PC-3 (cell line): Measurements from ENCODE around the gene TRIM62.

Experiments used
- EZH2 ChIP-seq: fragments of 300-600 bp; sonication (generic); IDR thresholded peaks from one replicate; pipeline ENCODE4 v1.6.1; 2017; ENCODE audit warnings: antibody characterized with exemption, mild to moderate bottlenecking, low read length; ENCODE audit not compliant: unreplicated experiment
- EZH2phosphoT487 ChIP-seq: fragments of 300-600 bp; sonication (generic); IDR thresholded peaks from 2 replicates; pipeline ENCODE4 v1.6.1; 2018; ENCODE audit warnings: mild to moderate bottlenecking, antibody characterized with exemption, low read length, borderline replicate concordance
- TF ChIP-seq, protein P1 (sequence below): fragments of 300-600 bp; sonication (generic); conservative IDR thresholded peaks from 2 replicates; pipeline ENCODE4 v1.5.1; 2017; ENCODE audit warnings: antibody characterized with exemption, low read depth, mild to moderate bottlenecking, low read length

GRCh38 chr1:33191731-33192275 is 10.0 kb upstream of the TRIM62 start:
- TF ChIP-seq, protein P1, sequence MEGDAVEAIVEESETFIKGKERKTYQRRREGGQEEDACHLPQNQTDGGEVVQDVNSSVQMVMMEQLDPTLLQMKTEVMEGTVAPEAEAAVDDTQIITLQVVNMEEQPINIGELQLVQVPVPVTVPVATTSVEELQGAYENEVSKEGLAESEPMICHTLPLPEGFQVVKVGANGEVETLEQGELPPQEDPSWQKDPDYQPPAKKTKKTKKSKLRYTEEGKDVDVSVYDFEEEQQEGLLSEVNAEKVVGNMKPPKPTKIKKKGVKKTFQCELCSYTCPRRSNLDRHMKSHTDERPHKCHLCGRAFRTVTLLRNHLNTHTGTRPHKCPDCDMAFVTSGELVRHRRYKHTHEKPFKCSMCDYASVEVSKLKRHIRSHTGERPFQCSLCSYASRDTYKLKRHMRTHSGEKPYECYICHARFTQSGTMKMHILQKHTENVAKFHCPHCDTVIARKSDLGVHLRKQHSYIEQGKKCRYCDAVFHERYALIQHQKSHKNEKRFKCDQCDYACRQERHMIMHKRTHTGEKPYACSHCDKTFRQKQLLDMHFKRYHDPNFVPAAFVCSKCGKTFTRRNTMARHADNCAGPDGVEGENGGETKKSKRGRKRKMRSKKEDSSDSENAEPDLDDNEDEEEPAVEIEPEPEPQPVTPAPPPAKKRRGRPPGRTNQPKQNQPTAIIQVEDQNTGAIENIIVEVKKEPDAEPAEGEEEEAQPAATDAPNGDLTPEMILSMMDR: no peak
- no peak for TF ChIP-seq EZH2
- TF ChIP-seq EZH2phosphoT487: no peak
